Endothelial cell of umbilical vein (primary cell): Measurements from ENCODE around the gene GFOD1. TPM values are rescaled to one million over a fixed set of nuclear protein-coding genes. Genes with fewer than 3 reads are reported as not detected.
A peak's percentile ranks its signal among the peaks of the same experiment; 100 is the strongest.

Source experiments
- BruUV-seq: library from RNA; stranded (reverse); fragments of 400-500 nt; replicated peaks from 2 replicates; lab custom pipeline; 2021; lab: Mats Ljungman, UMichigan
- CTCF ChIA-PET: fragments of 300-600, 350-600 bp; sonication (Branson Sonifier 250); formaldehyde crosslinking; loops from one replicate; lab custom pipeline; 2021; ENCODE audit warnings: antibody characterized with exemption, inconsistent platforms; lab: Charles Lee
- POLR2A ChIA-PET: fragments of 300-600, 350-600 bp; sonication (Branson Sonifier 250); formaldehyde crosslinking; loops from one replicate; lab custom pipeline; 2021; ENCODE audit warnings: antibody characterized with exemption, inconsistent platforms; lab: Charles Lee
- DNase-seq: peaks from one replicate; pipeline ENCODE4 v3.0.0-alpha.2; 2011; ENCODE audit warnings: low read depth, low spot score
- FAIRE-seq: peaks from 2 replicates; lab custom pipeline; 2011; peaks lifted over from hg19 to GRCh38; lab: Jason Lieb, UNC
- H2AFZ ChIP-seq: 2 replicates; pipeline ENCODE4 v1.6.0; 2012; ENCODE audit warnings: low read depth, low read length, control low read depth, inconsistent platforms
- H3K27ac ChIP-seq: 2 replicates; pipeline ENCODE4 v1.5.1; 2011; ENCODE audit warnings: low read depth, mild to moderate bottlenecking, control low read depth, low read length, moderate library complexity; ENCODE audit not compliant: insufficient read depth
- H3K27me3 ChIP-seq, 2 experiments: 2 replicates each; pipeline versions ENCODE4 v1.6.0 to v1.6.1; 2011; ENCODE audit warnings: low read length in 2 of 2, mixed read lengths in 1 of 2; ENCODE audit not compliant: control insufficient read depth in 2 of 2, insufficient read depth in 2 of 2
- H3K36me3 ChIP-seq, 2 experiments: 2 replicates in 1 of 2; 3 replicates in 1 of 2; pipeline ENCODE4 v1.5.1; 2011; ENCODE audit warnings: low read length in 2 of 2, mild to moderate bottlenecking in 1 of 2, moderate library complexity in 1 of 2; ENCODE audit not compliant: control insufficient read depth in 2 of 2, insufficient read depth in 2 of 2; ENCODE audit errors: extremely low read depth in 1 of 2
- H3K4me1 ChIP-seq: 3 replicates; pipeline ENCODE4 v1.5.1; 2011; ENCODE audit warnings: mild to moderate bottlenecking, low read length; ENCODE audit not compliant: control insufficient read depth, insufficient read depth; ENCODE audit errors: extremely low read depth
- H3K4me2 ChIP-seq: 2 replicates; pipeline ENCODE4 v1.6.1; 2011; ENCODE audit warnings: low read length, control low read depth, mixed read lengths; ENCODE audit not compliant: insufficient read depth
- H3K4me3 ChIP-seq, 3 experiments: fragments of 200-600 bp in 1 of 3; sonication (generic), shearing (Covaris generic) in 1 of 3; replicated peaks in 1 of 3; 2 replicates each; pipeline ENCODE4 v1.5.1; 2011 to 2016; ENCODE audit warnings: control low read depth in 3 of 3, low read length in 3 of 3, mild to moderate bottlenecking in 2 of 3, inconsistent platforms in 1 of 3, low read depth in 1 of 3, moderate library complexity in 1 of 3; ENCODE audit not compliant: insufficient read depth in 1 of 3
- H3K79me2 ChIP-seq: 2 replicates; pipeline ENCODE4 v1.6.0; 2012; ENCODE audit warnings: low read length, inconsistent platforms; ENCODE audit not compliant: control insufficient read depth, insufficient read depth
- H3K9ac ChIP-seq: replicated peaks from 2 replicates; pipeline ENCODE3; 2011; ENCODE audit warnings: low read length, control low read depth; ENCODE audit not compliant: insufficient read depth; ENCODE audit errors: extremely low read depth
- H3K9me1 ChIP-seq: replicated peaks from 3 replicates; pipeline ENCODE4 v1.6.0; 2011; ENCODE audit warnings: mild to moderate bottlenecking, low read length; ENCODE audit not compliant: control insufficient read depth, insufficient read depth; ENCODE audit errors: extremely low read depth
- H3K9me3 ChIP-seq: replicated peaks from 2 replicates; pipeline ENCODE4 v1.5.1; 2012; ENCODE audit warnings: low read length, inconsistent platforms; ENCODE audit not compliant: control insufficient read depth, insufficient read depth
- H4K20me1 ChIP-seq: replicated peaks from 2 replicates; pipeline ENCODE3; 2011; ENCODE audit warnings: mild to moderate bottlenecking, low read length; ENCODE audit not compliant: control insufficient read depth, insufficient read depth; ENCODE audit errors: extremely low read depth
- GATA2 ChIP-seq: IDR thresholded peaks from 2 replicates; pipeline ENCODE4 v1.7.0; 2011; ENCODE audit warnings: low read depth, mild to moderate bottlenecking, moderate library complexity, mixed read lengths, low read length; ENCODE audit not compliant: insufficient read length, insufficient read depth
- JUN ChIP-seq: IDR thresholded peaks from 2 replicates; pipeline ENCODE4 v1.6.1; 2011; ENCODE audit warnings: borderline replicate concordance, low read depth; ENCODE audit not compliant: insufficient read length, insufficient read depth
- MAX ChIP-seq: IDR thresholded peaks from 2 replicates; pipeline ENCODE4 v1.6.1; 2011; ENCODE audit not compliant: insufficient read depth, insufficient read length
- MYC ChIP-seq: IDR thresholded peaks from one replicate; pipeline ENCODE4 v1.6.1; 2011; ENCODE audit warnings: mild to moderate bottlenecking, low read depth, low read length
- POLR2A ChIP-seq: IDR thresholded peaks from 2 replicates; pipeline ENCODE4 v1.6.1; 2012; ENCODE audit warnings: low read depth, mild to moderate bottlenecking, control low read depth, low read length
- dilution Hi-C: fragments of 300-500 bp; cut with MboI; formaldehyde crosslinking; loops from one replicate; pipeline ENCODE4 v1.15.0; 2019; ENCODE audit warnings: low sequenced_read_pairs; ENCODE audit not compliant: extremely low pct_ligation_motif_present
- intact Hi-C: fragments of 100-400 bp; cut with micrococcal nuclease; formaldehyde crosslinking; loops from one replicate; pipeline ENCODE4 v1.10.0; 2022
- polyA plus RNA-seq, 4 experiments: library from polyadenylated mRNA; depleted of rRNA in 3 of 4; stranded (reverse) in 3 of 4; unstranded in 1 of 4; fragments of >200 nt; gene quantifications; 2 replicates each; pipeline versions ENCODE4 v1.2.1 to v1.2.3, GENCODE V29; 2011 to 2012; ENCODE audit warnings: missing spikeins in 1 of 4
- total RNA-seq: library from RNA; stranded (reverse); gene quantifications from 2 replicates; pipeline ENCODE4 v1.2.3, GENCODE V29; 2021

Gene GFOD1
- total and polyA plus RNA-seq, 2 donors (not counting 3 experiments of a cell fraction or from before 2014, with no cell fraction given) = 12.1 to 24.1 TPM

- intact Hi-C loops = loop anchor here (5.0 kb wide), 1 partner anchor 222 kb away; no protein-coding TSS in a partner anchor
- Histone ChIP-seq H3K79me2 (peaks cover 38% of the 10 kb centered on the region), H3K9me3 (no peaks in the 10 kb centered on the region), H3K36me3 (peaks cover 0 to 8% of the 10 kb centered on the region in 2 experiments), H3K9me1 (no peaks in the 10 kb centered on the region), H3K4me3 (peak overlapping the region; percentile 35 to 79 (median 62)), H2AFZ (no peak overlapping the region), H3K4me2 (peak overlapping the region; percentile 74), H3K4me1 (peaks cover 23% of the 10 kb centered on the region), H3K27ac (no peak overlapping the region), H3K9ac (no peak overlapping the region), H4K20me1 (no peaks in the 10 kb centered on the region), H3K27me3 (no peaks in the 10 kb centered on the region)
- POLR2A ChIA-PET = no interaction called here
- FAIRE-seq (no peak), DNase-seq (no peak)
- TF ChIP-seq MAX (no peak), GATA2 (no peak), POLR2A (peak; percentile 48), JUN (no peak)
- no TSS peak for BruUV-seq
- CTCF ChIA-PET = interaction anchor here (0.7 to 5.4 kb wide), 7 partner anchors 11 to 149 kb away, joined by 3 to 60 read pairs (median 8); partner anchors contain the start of gene SIRT5
- dilution Hi-C loops = no loop called here
These were observed 2.6 kb downstream of the GFOD1 start for GRCh38 chr6:13484827-13485226.

- H3K9ac ChIP-seq = no peak overlapping the region
- BruUV-seq = no TSS peak
- H3K9me3 ChIP-seq = no peaks in the 10 kb centered on the region
- no peak overlapping the region for H3K27ac ChIP-seq
- no peak overlapping the region for H2AFZ ChIP-seq
- TF ChIP-seq MYC = no peak
- TF ChIP-seq GATA2 = peak; percentile 64
- POLR2A ChIA-PET = no interaction called here
- dilution Hi-C loops (no loop called here), intact Hi-C loops (no loop called here)
- peak; percentile 24 for DNase-seq
- peak overlapping the region; percentile 74 for H3K4me2 ChIP-seq
- CTCF ChIA-PET = interaction anchor here (0.6 to 5.4 kb wide), 10 partner anchors 11 to 289 kb away, joined by 3 to 60 read pairs (median 4); partner anchors contain the start of gene SIRT5
- peaks cover 39% of the 10 kb centered on the region for H3K79me2 ChIP-seq
- H3K4me1 ChIP-seq = peaks cover 23% of the 10 kb centered on the region
- no peaks in the 10 kb centered on the region for H3K27me3 ChIP-seq
- H3K4me3 ChIP-seq = peak overlapping the region in 2 of 3 experiments; percentile 62 to 79
- no peaks in the 10 kb centered on the region for H4K20me1 ChIP-seq
- peaks cover 0 to 11% of the 10 kb centered on the region in 2 experiments for H3K36me3 ChIP-seq
- H3K9me1 ChIP-seq = no peaks in the 10 kb centered on the region
- FAIRE-seq = peak; percentile 66
These were observed 3.2 kb downstream of the GFOD1 start for GRCh38 chr6:13484138-13484708.
